Activated T-helper 2 cell treated with anti-CD3 and anti-CD28 coated beads, Interferon-gamma antibody, Interleukin-2, Interleukin-4, amounts not matched to agents 10 μg/mL and 5 μg/mL and 100 μg/mL, durations not matched to agents 14 hours and 24 hours and 36 hours (primary cell): ENCODE data around the gene ZNF24. TPM values are rescaled to one million over a fixed set of nuclear protein-coding genes. Genes with fewer than 3 reads are reported as not detected.

ENCODE experiments used
- DNase-seq: peaks from one replicate; pipeline ENCODE4 v3.0.0; 2021; ENCODE audit warnings: low spot score
- H3K27ac Mint-ChIP-seq: one replicate; pipeline ENCODE4 v1.8.0; 2021; ENCODE audit warnings: mixed read lengths
- H3K27me3 Mint-ChIP-seq: one replicate; pipeline ENCODE4 v1.8.0; 2021; ENCODE audit warnings: low read depth, mixed read lengths
- H3K36me3 Mint-ChIP-seq: one replicate; pipeline ENCODE4 v1.8.0; 2021; ENCODE audit warnings: low read depth, mixed read lengths
- H3K4me1 Mint-ChIP-seq: one replicate; pipeline ENCODE4 v1.8.0; 2021; ENCODE audit warnings: low read depth, mixed read lengths
- H3K4me3 Mint-ChIP-seq: one replicate; pipeline ENCODE4 v1.8.0; 2021; ENCODE audit warnings: low read depth, mild to moderate bottlenecking, moderate library complexity, mixed read lengths
- H3K9me3 Mint-ChIP-seq: one replicate; pipeline ENCODE4 v1.8.0; 2021; ENCODE audit warnings: mixed read lengths
- intact Hi-C: fragments of 100-400 bp; cut with micrococcal nuclease; formaldehyde crosslinking; loops from one replicate; pipeline ENCODE4 v1.15.1; 2023
- total RNA-seq: library from RNA; stranded (reverse); gene quantifications from 2 replicates; pipeline ENCODE4 v1.2.3, GENCODE V29; 2022

ZNF24 gene
- total RNA-seq, 1 donor from 2014 or later: 51.5 TPM

DNA sequence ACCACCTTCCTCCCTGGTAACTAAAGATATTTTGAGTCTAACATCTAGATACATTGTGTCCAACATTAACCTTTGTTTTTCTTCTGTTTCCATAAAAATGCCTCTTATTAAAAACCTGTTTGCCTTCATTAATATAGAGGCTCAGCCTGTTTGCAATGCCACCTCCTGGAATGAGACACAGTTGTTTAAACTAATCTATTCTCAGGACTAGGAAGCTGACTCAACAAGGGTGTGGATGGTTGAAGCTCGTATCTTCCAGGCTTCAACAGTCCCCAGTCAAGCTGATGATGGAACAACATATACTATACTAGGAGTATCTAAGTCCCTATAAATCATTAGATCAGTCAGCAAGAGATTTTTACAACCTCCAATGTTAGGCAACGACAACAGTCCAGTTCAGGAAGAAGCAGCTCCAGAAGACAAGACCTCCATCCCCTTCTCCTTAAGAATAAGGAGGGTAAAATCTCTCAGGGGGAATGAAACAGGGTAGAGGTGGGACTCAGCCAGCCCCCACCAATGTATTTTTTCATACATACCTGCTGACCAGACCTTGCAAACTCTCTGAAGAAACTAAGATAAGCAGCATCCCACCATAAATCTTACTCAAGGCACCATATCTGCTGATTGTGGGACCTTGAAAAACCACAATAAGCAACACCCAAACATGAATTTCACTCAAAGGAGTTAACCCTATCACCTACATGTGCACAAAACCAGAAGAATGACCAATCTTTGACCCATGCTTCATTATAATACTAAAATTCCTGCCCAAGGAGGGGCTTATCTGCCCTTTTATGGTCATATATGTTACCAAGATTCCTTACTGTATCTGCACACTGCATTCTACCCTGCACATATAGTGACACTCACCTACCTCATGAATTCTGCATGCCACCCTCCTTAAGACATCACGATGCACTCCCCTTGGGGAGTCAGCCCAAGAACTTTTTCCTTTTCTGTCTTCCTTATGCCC is 21.4 kb downstream of the ZNF24 start:
- intact Hi-C loops: no loop called here
- H3K36me3 Mint-ChIP-seq: no peaks in the 10 kb centered on the region

DNA sequence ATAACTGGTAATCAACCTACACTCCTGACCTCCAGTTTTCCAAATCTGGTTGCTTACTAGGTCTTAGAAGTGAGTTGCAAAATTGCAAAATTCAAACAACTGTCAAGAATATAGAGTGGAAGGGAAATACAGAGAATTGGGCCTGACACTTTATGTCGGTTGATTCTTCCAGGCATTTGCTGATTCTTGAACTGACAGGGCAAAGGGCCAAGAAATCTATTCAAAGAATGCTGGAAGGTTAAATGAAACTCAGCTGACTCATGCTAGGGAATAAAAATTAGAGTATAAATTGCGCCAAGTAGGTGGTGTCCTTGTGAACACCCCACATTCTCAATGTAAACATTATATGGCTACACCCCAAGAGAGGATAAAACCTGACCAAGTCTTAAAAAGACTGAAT is 32.7 kb downstream of the ZNF24 start:
- Mint-ChIP-seq H3K9me3 (peaks cover 84% of the 10 kb centered on the region), H3K4me3 (no peak overlapping the region), H3K27me3 (no peaks in the 10 kb centered on the region), H3K27ac (no peak overlapping the region), H3K36me3 (peaks cover 24% of the 10 kb centered on the region), H3K4me1 (no peaks in the 10 kb centered on the region)
- intact Hi-C loops: no loop called here
- DNase-seq: no peak

More for the DNA sequence above, 21.4 kb downstream of the ZNF24 start:
- DNase-seq: no peak
- Mint-ChIP-seq H3K4me1 (no peaks in the 10 kb centered on the region), H3K27me3 (no peaks in the 10 kb centered on the region), H3K27ac (no peak overlapping the region), H3K9me3 (peaks cover 4% of the 10 kb centered on the region), H3K4me3 (no peak overlapping the region)

DNA sequence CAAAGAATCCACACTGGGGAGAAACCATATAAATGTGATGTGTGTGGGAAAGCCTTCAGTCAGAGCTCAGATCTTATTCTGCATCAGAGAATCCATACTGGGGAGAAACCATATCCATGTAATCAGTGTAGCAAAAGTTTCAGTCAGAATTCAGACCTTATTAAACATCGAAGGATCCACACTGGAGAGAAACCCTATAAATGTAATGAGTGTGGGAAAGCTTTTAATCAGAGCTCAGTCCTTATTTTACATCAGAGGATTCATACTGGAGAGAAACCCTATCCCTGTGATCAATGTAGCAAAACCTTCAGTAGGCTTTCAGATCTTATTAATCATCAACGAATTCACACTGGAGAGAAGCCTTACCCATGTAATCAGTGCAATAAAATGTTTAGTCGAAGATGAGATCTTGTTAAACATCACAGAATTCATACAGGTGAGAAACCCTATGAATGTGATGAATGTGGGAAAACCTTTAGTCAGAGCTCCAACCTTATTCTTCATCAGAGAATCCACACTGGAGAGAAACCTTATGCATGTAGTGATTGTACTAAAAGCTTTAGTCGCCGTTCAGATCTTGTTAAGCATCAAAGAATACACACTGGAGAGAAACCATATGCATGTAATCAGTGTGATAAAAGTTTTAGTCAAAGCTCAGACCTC is 37.5 kb downstream of the ZNF24 start:
- H3K9me3 Mint-ChIP-seq: peaks cover 90% of the 10 kb centered on the region
- H3K27me3 Mint-ChIP-seq: no peaks in the 10 kb centered on the region
- intact Hi-C loops: no loop called here

DNA sequence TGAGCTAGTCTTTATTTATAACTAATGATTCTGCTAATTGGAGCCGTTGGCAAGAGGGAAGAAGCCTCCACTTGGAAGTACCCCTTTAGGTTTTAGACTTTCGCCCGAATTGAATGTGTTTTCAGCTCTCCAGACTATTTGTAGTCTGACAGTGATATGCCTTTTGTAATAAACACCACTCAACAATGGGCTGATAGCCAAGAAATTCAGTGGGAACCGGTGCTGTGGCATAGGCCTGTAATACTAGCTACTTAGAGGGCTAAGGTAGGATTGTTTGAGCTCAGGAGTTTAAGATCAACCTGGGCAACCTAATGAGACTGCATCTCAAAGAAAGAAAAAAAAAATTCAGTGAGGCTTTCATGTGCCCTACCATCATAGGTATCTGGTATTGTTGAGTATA is 40.6 kb downstream of the ZNF24 start:
- Mint-ChIP-seq H3K36me3 (peaks cover 94% of the 10 kb centered on the region), H3K27me3 (no peaks in the 10 kb centered on the region), H3K27ac (no peak overlapping the region), H3K4me3 (no peak overlapping the region), H3K4me1 (no peaks in the 10 kb centered on the region), H3K9me3 (peaks cover 89% of the 10 kb centered on the region)
- intact Hi-C loops: no loop called here
- DNase-seq: no peak

More for the DNA sequence above, 37.5 kb downstream of the ZNF24 start:
- Mint-ChIP-seq H3K36me3 (peaks cover 68% of the 10 kb centered on the region), H3K4me3 (no peak overlapping the region), H3K4me1 (no peaks in the 10 kb centered on the region), H3K27ac (no peak overlapping the region)
- no peak for DNase-seq

DNA sequence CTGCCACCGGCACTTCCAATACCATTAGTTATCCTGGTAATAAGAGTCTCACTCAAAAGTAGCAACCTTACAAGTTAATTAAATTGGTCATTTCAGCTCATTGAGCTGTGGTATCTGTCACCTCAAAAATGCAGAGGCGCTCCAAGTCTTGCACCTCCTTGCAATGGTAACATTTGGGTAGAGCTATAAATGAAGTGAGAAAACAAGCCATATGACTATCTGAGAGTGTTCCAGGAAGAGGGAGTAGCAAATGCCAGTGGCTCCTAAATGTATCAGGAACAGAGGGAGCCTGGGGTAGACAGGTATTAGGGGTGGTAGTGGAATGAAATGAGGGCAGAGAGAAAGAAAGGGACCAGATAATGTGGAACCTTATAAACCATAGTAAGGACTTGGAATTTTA is 48.2 kb downstream of the ZNF24 start:
- intact Hi-C loops: no loop called here
- Mint-ChIP-seq H3K4me1 (peaks cover 12% of the 10 kb centered on the region), H3K27me3 (no peaks in the 10 kb centered on the region), H3K9me3 (peaks cover 51% of the 10 kb centered on the region), H3K36me3 (peaks cover 94% of the 10 kb centered on the region), H3K27ac (no peak overlapping the region), H3K4me3 (no peak overlapping the region)
- no peak for DNase-seq

DNA sequence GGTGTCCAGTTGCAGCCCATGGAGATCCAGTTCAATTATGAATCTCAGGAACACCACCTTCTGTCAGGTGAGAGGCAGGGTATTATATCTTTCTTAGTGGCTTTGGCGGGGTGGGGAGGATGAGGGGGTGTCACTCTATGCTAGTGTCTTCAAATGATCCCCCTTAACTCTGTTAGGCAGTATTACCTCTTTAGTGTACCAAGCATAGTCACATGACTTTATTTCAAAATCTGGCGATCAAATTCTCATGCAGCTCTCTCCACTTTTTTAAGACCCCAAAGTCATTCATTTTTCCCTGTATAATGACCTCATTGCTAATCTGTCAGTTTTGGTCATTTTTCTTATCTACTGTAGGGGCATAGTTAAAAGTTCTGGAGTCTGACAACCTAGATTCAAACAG is 53.1 kb downstream of the ZNF24 start:
- intact Hi-C loops: loop anchor here (5.0 kb wide), 2 partner anchors 206 to 249 kb away; partner anchors contain the start of genes INO80C and MAPRE2
- Mint-ChIP-seq H3K4me1 (peaks cover 29% of the 10 kb centered on the region), H3K36me3 (peaks cover 85% of the 10 kb centered on the region)

DNA sequence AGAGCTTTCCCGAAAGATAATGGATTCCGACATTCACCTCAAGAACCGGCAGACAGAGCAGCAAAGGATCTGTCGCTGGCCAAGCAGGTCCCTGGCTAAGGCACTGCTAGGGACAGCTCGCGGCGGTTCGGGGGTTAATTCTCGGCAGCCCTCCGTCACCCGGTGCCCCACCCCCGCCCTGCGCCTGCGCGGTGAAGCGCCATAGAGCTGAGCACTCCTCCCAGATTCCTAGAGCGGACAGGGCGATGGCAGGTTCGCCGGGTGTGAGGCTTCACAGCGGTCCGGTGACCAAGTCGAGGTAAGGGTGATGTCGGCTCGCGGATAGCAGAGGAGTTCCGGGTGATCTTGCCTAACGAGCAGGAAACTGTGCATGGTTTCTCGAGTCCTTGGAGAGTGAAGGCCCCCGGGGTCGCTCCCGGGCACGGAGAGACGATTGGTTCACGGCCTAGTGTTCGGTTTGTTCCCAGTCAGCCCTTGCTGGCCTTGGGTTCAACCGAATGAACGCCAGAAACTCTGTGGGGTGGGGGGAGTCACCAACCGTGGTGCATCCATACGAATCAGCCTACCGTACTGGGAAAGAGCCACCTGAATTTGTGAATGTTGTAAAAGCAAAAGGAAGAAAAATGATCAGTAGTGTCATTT is 54.0 kb downstream of the ZNF24 start, which contains the start of gene ZSCAN30:
ZSCAN30 (minus strand) TSS at position 136 of the 642 bp plus-strand sequence. CDS start 25,877 bp downstream, outside the sequence.
- H3K4me1 Mint-ChIP-seq: peaks cover 29% of the 10 kb centered on the region
- H3K4me3 Mint-ChIP-seq: peak within 1 kb of the TSS; percentile 98
- H3K27ac Mint-ChIP-seq: peak within 1 kb of the TSS; percentile 94
- intact Hi-C loops: loop anchor here (1.0 to 5.0 kb wide), 5 partner anchors 50 to 682 kb away; partner anchors contain the start of genes INO80C, MAPRE2, RMP24 and ZNF24
- peaks cover 33% of the 10 kb centered on the region for H3K9me3 Mint-ChIP-seq
- peak; percentile 93 for DNase-seq
- peaks cover 84% of the 10 kb centered on the region for H3K36me3 Mint-ChIP-seq
- no peaks in the 10 kb centered on the region for H3K27me3 Mint-ChIP-seq

More for the DNA sequence above, 53.1 kb downstream of the ZNF24 start:
- no peak for DNase-seq
- H3K27me3 Mint-ChIP-seq: no peaks in the 10 kb centered on the region
- H3K27ac Mint-ChIP-seq: peak overlapping the region; percentile 94
- H3K9me3 Mint-ChIP-seq: peaks cover 33% of the 10 kb centered on the region
- H3K4me3 Mint-ChIP-seq: peak overlapping the region; percentile 98

DNA sequence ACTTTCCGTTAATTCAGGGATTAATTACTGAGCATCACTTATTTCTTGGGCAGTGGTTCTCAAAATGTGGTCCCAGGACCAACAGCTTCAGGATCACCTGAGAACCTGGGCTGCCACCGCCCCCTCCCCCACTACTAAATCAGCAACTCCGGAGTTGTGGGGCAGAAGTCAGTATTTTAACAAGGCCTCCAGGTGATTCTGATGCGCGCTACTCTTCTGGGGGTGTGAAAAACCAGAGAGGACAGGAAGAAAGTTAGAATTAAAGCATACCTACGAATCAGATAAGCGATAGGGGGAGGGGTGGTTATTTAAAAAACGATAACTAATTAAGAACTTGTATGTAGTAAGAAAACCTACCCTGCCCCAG is 54.5 kb downstream of the ZNF24 start:
- H3K36me3 Mint-ChIP-seq: peaks cover 83% of the 10 kb centered on the region
- H3K27ac Mint-ChIP-seq: peak overlapping the region; percentile 94
- intact Hi-C loops: loop anchor here (1.0 to 5.0 kb wide), 5 partner anchors 49 to 683 kb away; partner anchors contain the start of genes INO80C, MAPRE2, RMP24 and ZNF24
- peaks cover 35% of the 10 kb centered on the region for H3K9me3 Mint-ChIP-seq
- no peaks in the 10 kb centered on the region for H3K27me3 Mint-ChIP-seq
- H3K4me3 Mint-ChIP-seq: peak overlapping the region; percentile 98
- H3K4me1 Mint-ChIP-seq: peaks cover 29% of the 10 kb centered on the region
- no peak for DNase-seq

DNA sequence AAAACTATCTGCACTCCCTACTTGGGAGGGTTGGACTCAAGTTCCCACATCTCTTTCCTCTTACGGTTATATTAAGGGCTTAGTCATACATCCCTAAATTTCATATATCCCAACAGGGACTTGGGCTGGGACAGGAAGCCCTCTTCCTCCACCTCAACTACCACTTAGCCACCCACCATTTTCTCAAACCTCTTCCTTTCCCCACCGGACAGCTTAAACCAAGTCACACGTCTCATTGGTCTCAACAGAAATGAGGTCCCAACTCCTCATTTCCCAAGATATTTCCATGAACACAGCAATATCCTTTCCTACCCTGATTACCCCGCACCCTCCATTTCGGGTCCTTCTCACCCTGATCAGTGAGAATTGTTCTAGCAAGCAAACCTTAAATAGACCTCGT is 54.9 kb downstream of the ZNF24 start:
- H3K27me3 Mint-ChIP-seq: no peaks in the 10 kb centered on the region
- H3K36me3 Mint-ChIP-seq: peaks cover 80% of the 10 kb centered on the region
- H3K4me1 Mint-ChIP-seq: peaks cover 29% of the 10 kb centered on the region
- peak overlapping the region; percentile 94 for H3K27ac Mint-ChIP-seq
- intact Hi-C loops: no loop called here
- no peak for DNase-seq
- H3K9me3 Mint-ChIP-seq: peaks cover 33% of the 10 kb centered on the region
- H3K4me3 Mint-ChIP-seq: peak overlapping the region; percentile 98

DNA sequence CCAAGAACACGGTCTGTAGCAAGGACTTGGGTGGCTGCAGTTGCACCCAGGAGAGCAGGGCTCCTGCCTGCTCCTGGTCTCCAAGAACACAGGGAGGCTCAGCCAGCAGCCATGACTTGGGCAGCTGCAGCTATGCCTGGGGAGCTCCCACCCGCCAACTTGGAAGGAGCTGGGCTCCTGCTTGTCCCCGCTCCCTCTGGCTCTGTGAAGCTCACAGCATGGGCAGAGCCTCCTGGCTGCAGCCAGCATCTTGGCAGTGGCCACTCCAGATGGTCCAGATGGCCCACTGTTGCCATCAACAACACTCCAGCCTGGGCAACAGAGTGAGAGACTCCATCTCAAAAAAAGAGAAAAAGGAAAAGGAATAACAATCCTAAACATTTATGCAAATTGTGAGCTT is 59.4 kb downstream of the ZNF24 start:
- H3K36me3 Mint-ChIP-seq: peaks cover 87% of the 10 kb centered on the region
- H3K27ac Mint-ChIP-seq: no peak overlapping the region
- intact Hi-C loops: no loop called here
- DNase-seq: no peak
- no peaks in the 10 kb centered on the region for H3K27me3 Mint-ChIP-seq
- H3K4me3 Mint-ChIP-seq: no peak overlapping the region
- peaks cover 13% of the 10 kb centered on the region for H3K4me1 Mint-ChIP-seq
- peaks cover 64% of the 10 kb centered on the region for H3K9me3 Mint-ChIP-seq

DNA sequence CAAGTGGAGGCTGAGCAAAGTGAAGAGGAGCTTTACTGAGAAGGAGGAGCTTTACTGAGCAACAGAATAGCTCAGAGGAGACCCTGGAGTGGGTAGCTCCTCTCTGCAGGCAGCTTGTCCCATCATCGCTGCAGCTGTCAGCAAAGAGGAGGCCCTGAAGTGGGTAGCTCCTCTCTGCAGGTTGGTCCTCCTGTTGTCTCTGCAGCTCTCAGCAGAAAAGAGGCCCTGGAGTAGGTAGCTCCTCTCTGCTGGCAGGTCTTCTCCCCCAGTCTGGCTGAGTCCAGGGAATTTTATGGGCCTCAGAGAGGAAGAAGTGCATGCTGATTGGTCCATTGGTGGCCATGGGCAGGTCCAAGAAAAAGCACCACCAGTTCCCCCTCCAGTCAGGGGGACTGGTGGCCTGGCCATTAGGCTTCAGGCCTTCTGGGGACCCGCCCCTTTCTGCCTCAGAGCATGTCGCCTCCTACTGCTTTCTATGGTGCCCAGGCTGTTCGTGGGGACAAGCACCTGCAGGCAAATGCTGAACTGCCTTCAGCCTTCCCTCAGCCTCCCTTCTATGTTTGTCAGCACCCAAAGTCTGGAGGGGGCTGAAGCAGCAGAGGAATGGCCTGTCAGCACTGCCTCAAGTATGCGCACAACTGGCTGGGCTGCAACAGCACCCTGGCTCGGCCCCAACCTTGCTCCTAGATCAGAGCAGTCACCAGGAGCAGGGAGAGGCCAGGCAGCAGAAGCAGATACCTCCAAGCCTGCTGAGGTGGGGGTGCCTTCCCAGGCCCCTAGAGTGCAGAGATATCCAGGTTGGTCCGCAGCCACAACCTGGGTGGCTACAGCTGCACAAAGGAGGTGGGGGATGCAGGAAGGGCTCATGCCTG is 60.1 kb downstream of the ZNF24 start:
- intact Hi-C loops: no loop called here
- H3K9me3 Mint-ChIP-seq: peaks cover 69% of the 10 kb centered on the region
- H3K4me1 Mint-ChIP-seq: peaks cover 8% of the 10 kb centered on the region
- no peak overlapping the region for H3K4me3 Mint-ChIP-seq
- no peak for DNase-seq
- peaks cover 88% of the 10 kb centered on the region for H3K36me3 Mint-ChIP-seq
- H3K27ac Mint-ChIP-seq: no peak overlapping the region
- no peaks in the 10 kb centered on the region for H3K27me3 Mint-ChIP-seq

DNA sequence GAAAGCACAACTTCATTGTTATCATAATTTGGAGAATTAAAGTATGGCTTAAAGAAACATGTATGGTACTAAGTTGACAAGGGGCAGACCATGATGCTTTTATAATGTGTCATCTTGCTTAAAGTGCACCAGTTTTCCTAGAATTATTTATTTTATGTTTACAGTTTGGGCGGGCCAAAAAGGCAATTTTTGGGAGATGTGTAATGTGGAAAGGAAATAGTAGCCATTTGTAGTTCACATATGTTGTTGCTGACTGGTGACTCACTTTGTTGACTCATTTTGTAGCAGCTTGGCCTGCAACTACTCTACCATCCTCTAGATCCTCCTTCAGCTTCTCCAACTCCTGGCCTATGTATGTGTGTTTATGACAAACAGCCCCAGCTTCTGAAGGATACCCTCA is 61.9 kb downstream of the ZNF24 start:
- Mint-ChIP-seq H3K27ac (no peak overlapping the region), H3K36me3 (peaks cover 80% of the 10 kb centered on the region), H3K4me3 (no peak overlapping the region), H3K9me3 (peaks cover 72% of the 10 kb centered on the region), H3K4me1 (peaks cover 3% of the 10 kb centered on the region), H3K27me3 (no peaks in the 10 kb centered on the region)
- intact Hi-C loops: no loop called here
- no peak for DNase-seq
